Measurements from ENCODE around the gene TMEM51. TPM values are rescaled to one million over a fixed set of nuclear protein-coding genes. Genes with fewer than 3 reads are reported as not detected.

The TMEM51 gene
- polyA plus RNA-seq, 1 donor from 2014 or later: 1.7 TPM

GRCh38 chr1:15123270-15123669, 30.3 kb upstream of the TMEM51 start:
- no peaks in the 10 kb centered on the region for H3K36me3 ChIP-seq (ENCODE audit: insufficient read depth, low read length)
- no peak overlapping the region for H3K4me2 ChIP-seq (ENCODE audit: low read length)
- TF ChIP-seq EZH2 (IDR thresholded peaks at IDR 0.05; ENCODE audit: borderline replicate concordance, insufficient read depth, low read length, poor library complexity, severe bottlenecking) (no peak), POLR2AphosphoS5 (IDR thresholded peaks at IDR 0.05) (no peak), RAD21 (conservative IDR thresholded peaks at IDR 0.05) (no peak), EP300 (conservative IDR thresholded peaks at IDR 0.05; ENCODE audit: poor library complexity, severe bottlenecking) (no peak), MXI1 (conservative IDR thresholded peaks at IDR 0.05; ENCODE audit: poor library complexity, severe bottlenecking) (no peak), REST (IDR thresholded peaks at IDR 0.05; ENCODE audit: borderline replicate concordance) (no peak), TAF1 (IDR thresholded peaks at IDR 0.05; ENCODE audit: low read depth) (no peak), SMC3 (conservative IDR thresholded peaks at IDR 0.05; ENCODE audit: poor library complexity) (no peak)
- TF ChIP-seq, protein P1, sequence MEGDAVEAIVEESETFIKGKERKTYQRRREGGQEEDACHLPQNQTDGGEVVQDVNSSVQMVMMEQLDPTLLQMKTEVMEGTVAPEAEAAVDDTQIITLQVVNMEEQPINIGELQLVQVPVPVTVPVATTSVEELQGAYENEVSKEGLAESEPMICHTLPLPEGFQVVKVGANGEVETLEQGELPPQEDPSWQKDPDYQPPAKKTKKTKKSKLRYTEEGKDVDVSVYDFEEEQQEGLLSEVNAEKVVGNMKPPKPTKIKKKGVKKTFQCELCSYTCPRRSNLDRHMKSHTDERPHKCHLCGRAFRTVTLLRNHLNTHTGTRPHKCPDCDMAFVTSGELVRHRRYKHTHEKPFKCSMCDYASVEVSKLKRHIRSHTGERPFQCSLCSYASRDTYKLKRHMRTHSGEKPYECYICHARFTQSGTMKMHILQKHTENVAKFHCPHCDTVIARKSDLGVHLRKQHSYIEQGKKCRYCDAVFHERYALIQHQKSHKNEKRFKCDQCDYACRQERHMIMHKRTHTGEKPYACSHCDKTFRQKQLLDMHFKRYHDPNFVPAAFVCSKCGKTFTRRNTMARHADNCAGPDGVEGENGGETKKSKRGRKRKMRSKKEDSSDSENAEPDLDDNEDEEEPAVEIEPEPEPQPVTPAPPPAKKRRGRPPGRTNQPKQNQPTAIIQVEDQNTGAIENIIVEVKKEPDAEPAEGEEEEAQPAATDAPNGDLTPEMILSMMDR (IDR thresholded peaks at IDR 0.05; ENCODE audit: poor library complexity, severe bottlenecking): no peak
- H3K9me3 ChIP-seq (ENCODE audit: low read length): no peaks in the 10 kb centered on the region
- H4K20me1 ChIP-seq (ENCODE audit: insufficient read depth): no peaks in the 10 kb centered on the region
- H3K27ac ChIP-seq (ENCODE audit: low read length): no peak overlapping the region
- H3F3A ChIP-seq (ENCODE audit: insufficient read depth, low read length, poor library complexity, severe bottlenecking): no peaks in the 10 kb centered on the region
- H3K9me2 ChIP-seq (ENCODE audit: insufficient read depth, low read length): no peaks in the 10 kb centered on the region
- H3K27me3 ChIP-seq (ENCODE audit: insufficient read depth, low read depth, low read length): no peaks in the 10 kb centered on the region
- no peak overlapping the region for H2AFZ ChIP-seq (ENCODE audit: low read depth, low read length)
- no peak overlapping the region for H3K9ac ChIP-seq (ENCODE audit: low read length)
- H3K4me3 ChIP-seq (ENCODE audit: low read length): no peak overlapping the region
- H3K79me2 ChIP-seq (replicated peaks; ENCODE audit: insufficient read depth, low read length): no peaks in the 10 kb centered on the region

DNA sequence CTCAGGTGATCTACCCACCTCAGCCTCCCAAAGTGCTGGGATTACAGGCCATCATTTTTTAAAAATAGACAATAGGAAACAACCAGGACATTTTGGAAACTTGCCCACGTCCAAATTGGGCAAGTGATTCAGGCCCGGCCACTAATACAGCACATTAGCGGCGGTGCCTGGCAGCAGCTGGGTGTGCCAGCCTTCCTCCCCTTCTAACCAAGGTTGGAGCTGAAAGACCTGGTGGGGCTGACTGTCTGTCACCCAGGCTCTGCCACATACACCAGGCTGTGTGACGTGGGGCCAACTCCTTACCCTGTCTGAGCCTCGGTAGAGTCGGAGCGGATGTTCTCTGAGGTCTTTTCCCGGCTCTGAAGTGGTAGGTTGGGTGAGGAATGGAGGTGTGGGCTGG, 29.6 kb upstream of the TMEM51 start:
- Histone ChIP-seq H3K79me2 (replicated peaks; ENCODE audit: insufficient read depth, low read length) (no peaks in the 10 kb centered on the region), H3K27me3 (ENCODE audit: insufficient read depth, low read depth, low read length) (no peaks in the 10 kb centered on the region), H2AFZ (ENCODE audit: low read depth, low read length) (no peak overlapping the region), H3K4me2 (ENCODE audit: low read length) (no peak overlapping the region), H4K20me1 (ENCODE audit: insufficient read depth) (no peaks in the 10 kb centered on the region), H3K9ac (ENCODE audit: low read length) (no peak overlapping the region), H3K9me2 (ENCODE audit: insufficient read depth, low read length) (no peaks in the 10 kb centered on the region), H3K36me3 (ENCODE audit: insufficient read depth, low read length) (no peaks in the 10 kb centered on the region), H3K4me3 (ENCODE audit: low read length) (no peak overlapping the region), H3K9me3 (ENCODE audit: low read length) (no peaks in the 10 kb centered on the region), H3K27ac (ENCODE audit: low read length) (no peak overlapping the region), H3F3A (ENCODE audit: insufficient read depth, low read length, poor library complexity, severe bottlenecking) (no peaks in the 10 kb centered on the region)
- TF ChIP-seq POLR2AphosphoS5 (IDR thresholded peaks at IDR 0.05) (no peak), RAD21 (conservative IDR thresholded peaks at IDR 0.05) (no peak), REST (IDR thresholded peaks at IDR 0.05; ENCODE audit: borderline replicate concordance) (no peak), EZH2 (IDR thresholded peaks at IDR 0.05; ENCODE audit: borderline replicate concordance, insufficient read depth, low read length, poor library complexity, severe bottlenecking) (no peak), TAF1 (IDR thresholded peaks at IDR 0.05; ENCODE audit: low read depth) (no peak), SMC3 (conservative IDR thresholded peaks at IDR 0.05; ENCODE audit: poor library complexity) (no peak), EP300 (conservative IDR thresholded peaks at IDR 0.05; ENCODE audit: poor library complexity, severe bottlenecking) (no peak), MXI1 (conservative IDR thresholded peaks at IDR 0.05; ENCODE audit: poor library complexity, severe bottlenecking) (no peak)
- TF ChIP-seq, protein P1 (IDR thresholded peaks at IDR 0.05; ENCODE audit: poor library complexity, severe bottlenecking): no peak
